ENCODE results near the gene DMWD. TPM values are rescaled to one million over a fixed set of nuclear protein-coding genes. Genes with fewer than 3 reads are reported as not detected.

The DMWD gene
- total RNA-seq, 2 experiments from 2014 or later, result 55.3 to 56.3 TPM

GRCh38 chr19:45794627-45795026 lies 2.0 kb upstream of the DMWD start:
- CTCF ChIA-PET, result interaction anchor here (1.2 kb wide), 2 partner anchors 9 to 25 kb away, joined by 3 to 7 read pairs; partner anchors contain the start of gene SIX5
- POLR2A ChIA-PET, result interaction anchor here (1.1 kb wide), 1 partner anchor 26 kb away, joined by 3 read pairs; the partner anchor contains the start of gene SIX5

DNA sequence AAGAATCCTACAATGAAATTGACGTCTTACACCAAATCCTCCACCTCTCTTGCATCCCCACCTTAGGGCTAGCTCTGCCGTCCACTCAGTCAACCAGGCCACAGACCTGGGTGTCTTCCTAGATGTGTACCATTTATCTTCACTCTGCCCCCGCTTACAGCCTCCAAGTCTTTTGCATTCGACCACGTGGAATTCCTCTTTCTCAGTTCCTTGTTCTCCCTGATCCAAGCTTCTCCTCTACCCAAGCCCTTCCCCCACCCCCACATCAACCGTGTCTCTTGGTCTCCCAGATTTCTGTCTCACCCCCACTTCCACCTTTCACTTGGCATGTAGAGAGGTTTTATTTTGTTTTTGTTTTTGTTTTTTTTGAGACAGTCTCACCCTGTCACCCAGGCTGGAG lies 1.2 kb upstream of the DMWD start:
- ChIA-PET CTCF (interaction anchor here (1.2 kb wide), 1 partner anchor 10 kb away, joined by 3 read pairs; no protein-coding TSS in a partner anchor), POLR2A (no interaction called here)

- ChIA-PET POLR2A (interaction anchor here (0.7 to 1.4 kb wide), 3 partner anchors 23 to 615 kb away, joined by 3 to 10 read pairs (median 6); partner anchors contain the start of genes BLOC1S3 and SIX5), CTCF (interaction anchor here (0.7 to 2.9 kb wide), 3 partner anchors 14 to 471 kb away, joined by 3 to 13 read pairs (median 7); partner anchors contain the start of gene SIX5)
Measured at GRCh38 chr19:45793178-45793564, 526 bp upstream of the DMWD start.

GRCh38 chr19:45791744-45792469 lies 738 bp downstream of the DMWD start:
- POLR2A ChIA-PET, result interaction anchor here (0.5 to 1.4 kb wide), 3 partner anchors 12 to 335 kb away, joined by 3 to 10 read pairs (median 4); partner anchors contain the start of gene SIX5

DNA sequence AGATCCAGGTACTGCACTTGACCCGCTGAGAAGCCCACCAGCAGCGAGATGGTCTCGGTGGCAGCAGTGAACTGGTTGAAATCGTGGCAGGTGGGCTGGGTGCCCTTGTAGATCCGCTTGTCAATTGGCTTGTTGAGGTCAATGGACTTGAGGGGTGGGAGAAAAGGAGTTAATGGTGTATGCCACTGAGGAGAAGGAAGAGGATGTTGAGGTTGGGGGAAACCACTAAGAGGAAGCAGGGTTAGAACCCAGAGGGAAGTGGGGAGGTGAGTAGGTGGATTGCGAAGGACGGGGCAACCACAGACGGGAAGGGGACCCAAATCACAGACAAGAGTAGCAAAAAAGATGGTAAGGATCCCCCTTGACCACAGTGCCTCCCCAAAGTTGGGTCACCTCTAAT lies 1.7 kb downstream of the DMWD start:
- ChIA-PET POLR2A (interaction anchor here (0.5 kb wide), 1 partner anchor 13 kb away, joined by 3 read pairs; no protein-coding TSS in a partner anchor), CTCF (interaction anchor here (1.1 to 2.9 kb wide), 3 partner anchors 12 to 21 kb away, joined by 3 to 13 read pairs (median 4); partner anchors contain the start of gene SIX5)

More at GRCh38 chr19:45791744-45792469, 738 bp downstream of the DMWD start:
- CTCF ChIA-PET, result interaction anchor here (1.2 to 2.9 kb wide), 3 partner anchors 10 to 22 kb away, joined by 6 to 13 read pairs (median 7); partner anchors contain the start of genes DMPK and SIX5

GRCh38 chr19:45789035-45789786 lies 3.4 kb downstream of the DMWD start:
- ChIA-PET POLR2A (no interaction called here), CTCF (interaction anchor here (0.7 to 1.2 kb wide), 4 partner anchors 10 to 19 kb away, joined by 3 to 5 read pairs (median 3); partner anchors contain the start of gene SIX5)

DNA sequence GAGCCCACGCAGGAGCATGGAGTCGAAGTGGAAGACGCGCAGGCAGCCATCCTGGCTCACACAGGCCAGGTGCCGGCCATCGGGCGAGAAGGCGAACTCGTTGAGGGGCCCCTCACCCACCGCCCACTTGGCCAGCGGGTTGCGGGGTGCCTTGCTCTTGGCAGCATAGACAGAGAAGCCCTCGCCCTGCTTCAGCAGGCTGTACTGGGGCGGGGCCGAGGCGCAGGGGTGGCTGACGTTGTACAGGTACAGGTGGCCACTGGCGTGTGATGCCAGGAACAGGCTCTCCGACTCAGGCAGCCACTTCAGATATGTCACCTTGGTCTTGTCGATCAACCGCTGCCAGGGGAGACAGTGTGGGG lies 6.1 kb downstream of the DMWD start:
- ChIA-PET POLR2A (interaction anchor here (0.5 kb wide), 1 partner anchor 143 kb away, joined by 5 read pairs; no protein-coding TSS in a partner anchor), CTCF (no interaction called here)

DNA sequence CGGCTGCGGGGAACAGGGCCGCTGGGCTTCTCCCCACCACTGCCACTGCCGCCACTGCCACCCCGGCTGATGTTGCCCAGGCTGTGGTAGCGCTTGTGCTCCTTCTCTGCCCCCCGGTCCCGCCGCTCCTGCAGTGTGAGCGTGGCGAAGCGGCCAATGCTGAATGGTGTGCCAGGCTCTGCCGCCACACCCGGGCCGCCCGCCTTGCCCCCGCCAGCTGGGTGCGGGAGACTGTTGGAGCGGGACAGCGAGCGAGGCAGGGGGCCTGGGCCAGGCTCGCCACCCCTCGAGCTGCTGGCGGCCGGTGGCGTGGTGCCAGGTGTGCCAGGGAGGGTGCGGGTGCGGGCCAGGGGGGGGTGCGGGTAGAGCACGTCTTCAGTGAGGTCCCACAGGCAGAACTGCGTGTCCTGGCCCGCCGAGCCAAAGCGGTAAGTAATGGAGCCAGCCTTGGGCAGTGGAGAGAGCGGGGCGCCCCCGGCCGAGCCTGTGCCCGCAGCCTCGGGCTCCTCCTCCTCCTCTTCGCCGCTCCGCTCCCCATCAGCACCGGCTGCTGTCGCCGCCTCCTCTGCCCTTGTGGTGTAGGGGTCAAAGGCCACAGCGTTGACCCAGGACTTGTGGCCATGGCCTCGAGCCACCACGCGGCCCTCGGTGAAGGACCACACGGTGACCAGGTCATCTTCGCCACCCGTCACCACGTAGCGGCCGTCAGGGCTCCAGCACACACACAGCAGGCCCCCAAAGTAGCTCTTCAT lies 6.7 kb downstream of the DMWD start:
- CTCF ChIA-PET, result no interaction called here

GRCh38 chr19:45785097-45785496 lies 7.5 kb downstream of the DMWD start:
- ChIA-PET POLR2A (no interaction called here), CTCF (interaction anchor here (0.8 to 1.5 kb wide), 2 partner anchors 14 to 32 kb away, joined by 3 to 4 read pairs; no protein-coding TSS in a partner anchor)

More for the DNA sequence above, 6.7 kb downstream of the DMWD start:
- POLR2A ChIA-PET, result interaction anchor here (0.5 kb wide), 1 partner anchor 144 kb away, joined by 5 read pairs; no protein-coding TSS in a partner anchor

- CTCF ChIA-PET, result interaction anchor here (1.5 kb wide), 1 partner anchor 15 kb away, joined by 3 read pairs; no protein-coding TSS in a partner anchor
Measured at GRCh38 chr19:45784096-45784495, 8.5 kb downstream of the DMWD start.

GRCh38 chr19:45782820-45783785 lies 9.5 kb downstream of the DMWD start:
- POLR2A ChIA-PET, result interaction anchor here (0.5 to 0.6 kb wide), 4 partner anchors 39 to 1144 kb away, joined by 3 to 6 read pairs (median 3); partner anchors contain the start of gene FBXO46
- CTCF ChIA-PET, result interaction anchor here (0.6 to 1.7 kb wide), 3 partner anchors 9 to 66 kb away, joined by 3 to 6 read pairs (median 3); partner anchors contain the start of gene DMWD

More at GRCh38 chr19:45784096-45784495, 8.5 kb downstream of the DMWD start:
- POLR2A ChIA-PET, result no interaction called here

- POLR2A ChIA-PET, result interaction anchor here (0.5 to 1.6 kb wide), 4 partner anchors 13 to 1145 kb away, joined by 3 to 7 read pairs (median 4); partner anchors contain the start of gene SIX5
Measured at GRCh38 chr19:45782162-45782691, 10.4 kb downstream of the DMWD start, which contains the start of gene DMPK. Gene DMPK (minus strand): TSS chr19:45782490. CDS start chr19:45782352, 138 bp downstream.

DNA sequence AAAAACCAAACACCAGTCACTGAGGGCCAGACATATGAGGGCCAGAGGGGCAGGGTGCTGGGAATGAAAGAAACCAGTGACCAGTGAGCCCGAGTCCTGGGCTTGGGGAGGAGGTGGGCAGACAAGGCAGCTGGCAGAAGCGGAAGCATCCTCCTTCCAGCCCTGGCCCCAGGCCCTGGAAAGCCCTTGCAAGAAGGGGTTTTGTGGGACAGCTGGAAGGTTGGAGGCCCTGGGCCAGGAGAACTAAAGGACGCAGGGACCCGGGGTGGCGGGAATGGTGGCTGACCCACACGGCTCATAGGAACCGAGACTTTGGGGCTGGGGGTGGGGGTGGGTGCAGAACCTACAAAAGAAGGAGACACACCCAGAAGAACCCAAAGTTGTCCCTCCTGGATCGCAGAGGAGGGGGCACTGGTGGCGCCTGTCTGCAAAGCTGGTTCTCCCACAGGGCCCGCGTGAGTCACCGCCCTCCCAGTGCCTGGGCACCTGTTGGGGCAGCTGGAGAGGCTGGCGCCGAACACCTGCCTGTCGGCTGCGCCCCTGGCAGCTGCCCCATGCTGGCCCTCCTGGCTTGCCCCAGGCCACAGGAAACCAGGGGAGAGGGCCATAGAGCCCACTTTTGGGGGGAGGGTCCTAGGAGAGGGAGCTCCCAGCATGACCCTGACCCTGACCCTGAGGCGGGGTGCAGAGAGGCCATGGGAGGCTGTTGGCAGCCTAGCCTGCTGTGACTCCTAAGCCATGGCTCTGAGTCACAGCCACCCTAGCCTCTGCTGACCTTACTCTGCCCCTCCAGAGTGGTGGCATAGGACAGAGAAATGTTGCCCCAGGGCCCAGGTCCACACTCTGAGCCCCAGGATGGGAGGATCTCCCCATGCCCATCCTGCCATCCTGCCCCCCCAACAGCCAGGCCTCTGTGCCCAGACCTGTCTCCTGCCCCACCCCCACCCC lies 11.2 kb downstream of the DMWD start:
- ChIA-PET CTCF (interaction anchor here (0.6 to 1.7 kb wide), 4 partner anchors 7 to 65 kb away, joined by 3 to 6 read pairs (median 4); partner anchors contain the start of gene DMWD), POLR2A (interaction anchor here (1.6 kb wide), 1 partner anchor 12 kb away, joined by 7 read pairs; the partner anchor contains the start of gene SIX5)

More at GRCh38 chr19:45782162-45782691, 10.4 kb downstream of the DMWD start, which contains the start of gene DMPK:
- CTCF ChIA-PET, result interaction anchor here (0.6 to 1.7 kb wide), 5 partner anchors 8 to 66 kb away, joined by 3 to 6 read pairs (median 3); partner anchors contain the start of gene DMWD

DNA sequence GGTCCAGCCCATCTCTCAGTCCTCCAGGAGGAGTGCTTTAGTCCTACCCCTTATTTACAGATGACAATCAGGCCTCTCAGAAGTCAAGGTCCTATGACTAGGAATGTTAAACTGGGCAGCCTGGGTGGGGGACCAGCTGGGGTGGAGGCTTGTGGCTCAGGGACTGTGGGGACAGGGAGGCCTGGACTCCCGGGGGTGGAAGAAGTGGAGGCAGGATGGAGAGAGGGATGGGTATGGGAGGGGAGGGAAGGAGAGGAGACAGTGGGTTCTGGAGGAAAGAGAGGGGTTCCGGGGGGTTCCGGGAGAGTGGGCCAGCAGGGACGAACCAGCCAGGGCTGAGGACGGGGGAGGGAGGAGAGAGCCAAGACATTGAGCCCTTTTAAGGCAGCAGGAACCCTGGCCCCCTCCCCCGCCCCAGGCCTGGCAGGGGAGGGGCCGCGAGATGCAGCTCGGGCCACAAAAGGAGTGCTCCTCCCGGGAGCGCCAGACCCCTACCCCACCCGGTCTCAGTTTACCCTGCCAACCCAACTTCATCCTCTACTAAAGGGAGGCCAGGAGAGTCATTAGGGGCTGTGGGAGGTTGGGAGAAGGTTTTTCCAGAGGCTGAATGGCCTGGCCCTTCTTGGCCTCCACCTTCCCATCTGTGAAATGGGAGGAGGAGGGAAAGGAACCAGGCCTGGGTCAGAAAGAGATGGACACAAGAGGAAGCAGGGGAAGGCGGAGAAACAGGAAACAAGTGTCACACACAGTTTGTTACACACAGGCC lies 12.0 kb downstream of the DMWD start:
- ChIA-PET CTCF (interaction anchor here (1.2 to 1.8 kb wide), 2 partner anchors 11 to 19 kb away, joined by 3 to 30 read pairs; partner anchors contain the start of gene SIX5), POLR2A (interaction anchor here (1.6 kb wide), 1 partner anchor 11 kb away, joined by 7 read pairs; the partner anchor contains the start of gene SIX5)

GRCh38 chr19:45780146-45780447 lies 12.5 kb downstream of the DMWD start:
- POLR2A ChIA-PET, result no interaction called here
- CTCF ChIA-PET, result interaction anchor here (1.8 kb wide), 1 partner anchor 10 kb away, joined by 30 read pairs; the partner anchor contains the start of gene SIX5
